Type B pancreatic cell (in vitro differentiated cells): ENCODE data around the gene NDUFB3. TPM values are rescaled to one million over a fixed set of nuclear protein-coding genes. Genes with fewer than 3 reads are reported as not detected.
"Not testable (repeated sequence)": the region's sequence is repeated elsewhere in the genome, so short reads cannot be mapped to it uniquely, and the experiment has no call there.

Experiments used
- DNase-seq: peaks from one replicate; pipeline ENCODE4 v3.0.0; 2021; ENCODE audit warnings: mixed read lengths; ENCODE audit not compliant: unreplicated experiment; ENCODE audit errors: extremely low spot score
- H3K27ac Mint-ChIP-seq: 2 replicates; pipeline ENCODE4 v1.8.0; 2021; ENCODE audit warnings: mild to moderate bottlenecking, mixed read lengths
- H3K27me3 Mint-ChIP-seq: 2 replicates; pipeline ENCODE4 v1.8.0; 2021; ENCODE audit warnings: mixed read lengths
- H3K36me3 Mint-ChIP-seq: 2 replicates; pipeline ENCODE4 v1.8.0; 2021; ENCODE audit warnings: mixed read lengths
- H3K4me1 Mint-ChIP-seq: one replicate; pipeline ENCODE4 v1.8.0; 2021; ENCODE audit warnings: mixed read lengths; ENCODE audit not compliant: unreplicated experiment
- H3K4me3 Mint-ChIP-seq: 2 replicates; pipeline ENCODE4 v1.8.0; 2021; ENCODE audit warnings: mild to moderate bottlenecking, mixed read lengths
- H3K9me3 Mint-ChIP-seq: 2 replicates; pipeline ENCODE4 v1.8.0; 2021; ENCODE audit warnings: mixed read lengths
- CTCF ChIP-seq: fragments of 200-600 bp; sonication (generic); conservative IDR thresholded peaks from 2 replicates; pipeline ENCODE4 v1.5.0; 2021; ENCODE audit warnings: antibody characterized with exemption, mild to moderate bottlenecking
- total RNA-seq: library from RNA; stranded (reverse); gene quantifications from 2 replicates; pipeline ENCODE4 v1.2.1, GENCODE V29; 2021; ENCODE audit warnings: low replicate concordance

NDUFB3 gene
- total RNA-seq, 1 donor from 2014 or later, result 101 TPM

- no peaks in the 10 kb centered on the region for H3K36me3 Mint-ChIP-seq
- peak overlapping the region; percentile 68 for H3K4me3 Mint-ChIP-seq
- no peaks in the 10 kb centered on the region for H3K9me3 Mint-ChIP-seq
- H3K27ac Mint-ChIP-seq, result peak overlapping the region; percentile 93
- TF ChIP-seq CTCF, result no peak
- peaks cover 7% of the 10 kb centered on the region for H3K4me1 Mint-ChIP-seq
- no peaks in the 10 kb centered on the region for H3K27me3 Mint-ChIP-seq
- DNase-seq, result no peak
Measured at GRCh38 chr2:201114846-201115245, 43.0 kb downstream of the NDUFB3 start.

- H3K27me3 Mint-ChIP-seq, result no peaks in the 10 kb centered on the region
- peak within 1 kb of the TSS; percentile 87 for H3K4me3 Mint-ChIP-seq
- peak; percentile 74 for DNase-seq
- no peak for TF ChIP-seq CTCF
- no peaks in the 10 kb centered on the region for H3K36me3 Mint-ChIP-seq
- H3K9me3 Mint-ChIP-seq, result no peaks in the 10 kb centered on the region
- peaks cover 4% of the 10 kb centered on the region for H3K4me1 Mint-ChIP-seq
- H3K27ac Mint-ChIP-seq, result peak within 1 kb of the TSS; percentile 93
Measured at GRCh38 chr2:201116115-201116958, 44.5 kb downstream of the NDUFB3 start, which contains the start of gene CFLAR. CFLAR (plus strand) TSS chr2:201116164; CDS start chr2:201129866, 13,702 bp downstream.

- peaks cover 4% of the 10 kb centered on the region for H3K4me1 Mint-ChIP-seq
- DNase-seq, result no peak
- H3K4me3 Mint-ChIP-seq, result peak overlapping the region; percentile 87
- TF ChIP-seq CTCF, result peak; percentile 58
- H3K9me3 Mint-ChIP-seq, result no peaks in the 10 kb centered on the region
- no peaks in the 10 kb centered on the region for H3K36me3 Mint-ChIP-seq
- peak overlapping the region; percentile 86 for H3K27ac Mint-ChIP-seq
- no peaks in the 10 kb centered on the region for H3K27me3 Mint-ChIP-seq
Measured at GRCh38 chr2:201116959-201117734, 45.3 kb downstream of the NDUFB3 start.

GRCh38 chr2:201117735-201118094, 45.9 kb downstream of the NDUFB3 start:
- H3K27me3 Mint-ChIP-seq, H3K9me3 Mint-ChIP-seq, H3K4me1 Mint-ChIP-seq, DNase-seq, H3K36me3 Mint-ChIP-seq: not testable (repeated sequence)
- Mint-ChIP-seq H3K4me3 (peak overlapping the region; percentile 87), H3K27ac (peak overlapping the region; percentile 93)

GRCh38 chr2:201118121-201118960, 46.5 kb downstream of the NDUFB3 start:
- Mint-ChIP-seq H3K27ac (peak overlapping the region; percentile 93), H3K9me3 (no peaks in the 10 kb centered on the region), H3K4me1 (peaks cover 4% of the 10 kb centered on the region), H3K4me3 (peak overlapping the region; percentile 87), H3K27me3 (no peaks in the 10 kb centered on the region), H3K36me3 (no peaks in the 10 kb centered on the region)
- peak; percentile 72 for DNase-seq
- TF ChIP-seq CTCF, result peak; percentile 37
